NCI-H1417 treated with DMSO at 0.1 percent for 48 hours (cell line): ENCODE data around the gene USP27X.

ENCODE experiments used
- DNase-seq: peaks from one replicate; lab custom pipeline; 2025; lab: John Stamatoyannopoulos, UW

USP27X gene

GRCh38 chrX:49884290-49884862 is 5.1 kb downstream of the USP27X start:
- peak; percentile 19 for DNase-seq

- no peak for DNase-seq
These were observed 13.3 kb downstream of the USP27X start for GRCh38 chrX:49892542-49892941.

- no peak for DNase-seq
These were observed 17.7 kb downstream of the USP27X start for GRCh38 chrX:49896951-49897350.

- no peak for DNase-seq
These were observed 21.8 kb downstream of the USP27X start for GRCh38 chrX:49901048-49901447.

DNA sequence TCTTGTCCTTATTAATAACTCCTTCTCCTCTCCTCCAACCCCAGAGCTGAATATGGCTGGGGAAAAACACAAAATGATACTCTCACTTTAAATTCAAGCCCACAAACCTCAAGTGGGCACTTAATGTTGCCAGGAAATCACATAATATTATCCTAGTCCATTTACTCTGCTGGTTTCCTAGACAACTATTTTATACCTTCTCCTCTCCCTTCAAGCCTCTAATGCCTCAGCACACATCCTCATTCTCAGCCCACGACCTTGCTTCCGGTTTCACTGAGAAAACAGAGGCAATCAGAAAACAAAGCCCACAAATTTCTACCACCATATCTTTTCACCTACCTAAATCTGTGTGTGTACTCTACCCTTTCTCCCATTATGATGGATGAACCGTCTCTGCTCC is 31.1 kb downstream of the USP27X start:
- peak; percentile 72 for DNase-seq

- no peak for DNase-seq
These were observed 32.8 kb downstream of the USP27X start for GRCh38 chrX:49912086-49912485.

DNA sequence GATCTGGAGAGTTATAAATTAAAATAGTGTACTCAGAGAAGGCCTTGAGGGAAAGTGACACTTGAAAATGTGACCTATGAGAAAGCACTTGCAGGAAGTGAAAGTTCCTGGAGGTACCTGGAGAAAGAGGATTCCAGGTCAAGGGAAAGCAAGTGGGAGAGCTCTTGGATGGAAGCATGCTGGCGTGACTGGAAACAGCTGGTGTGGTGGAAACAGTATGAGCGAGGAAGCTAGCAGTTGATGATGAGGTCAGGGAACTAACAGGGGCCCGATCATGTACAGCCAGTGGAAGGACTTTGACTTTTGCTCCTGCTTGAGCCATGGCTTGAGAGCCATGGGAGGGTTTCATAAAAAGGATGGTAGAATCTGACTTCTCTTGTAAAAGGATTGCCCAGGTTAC is 33.6 kb downstream of the USP27X start:
- no peak for DNase-seq

DNA sequence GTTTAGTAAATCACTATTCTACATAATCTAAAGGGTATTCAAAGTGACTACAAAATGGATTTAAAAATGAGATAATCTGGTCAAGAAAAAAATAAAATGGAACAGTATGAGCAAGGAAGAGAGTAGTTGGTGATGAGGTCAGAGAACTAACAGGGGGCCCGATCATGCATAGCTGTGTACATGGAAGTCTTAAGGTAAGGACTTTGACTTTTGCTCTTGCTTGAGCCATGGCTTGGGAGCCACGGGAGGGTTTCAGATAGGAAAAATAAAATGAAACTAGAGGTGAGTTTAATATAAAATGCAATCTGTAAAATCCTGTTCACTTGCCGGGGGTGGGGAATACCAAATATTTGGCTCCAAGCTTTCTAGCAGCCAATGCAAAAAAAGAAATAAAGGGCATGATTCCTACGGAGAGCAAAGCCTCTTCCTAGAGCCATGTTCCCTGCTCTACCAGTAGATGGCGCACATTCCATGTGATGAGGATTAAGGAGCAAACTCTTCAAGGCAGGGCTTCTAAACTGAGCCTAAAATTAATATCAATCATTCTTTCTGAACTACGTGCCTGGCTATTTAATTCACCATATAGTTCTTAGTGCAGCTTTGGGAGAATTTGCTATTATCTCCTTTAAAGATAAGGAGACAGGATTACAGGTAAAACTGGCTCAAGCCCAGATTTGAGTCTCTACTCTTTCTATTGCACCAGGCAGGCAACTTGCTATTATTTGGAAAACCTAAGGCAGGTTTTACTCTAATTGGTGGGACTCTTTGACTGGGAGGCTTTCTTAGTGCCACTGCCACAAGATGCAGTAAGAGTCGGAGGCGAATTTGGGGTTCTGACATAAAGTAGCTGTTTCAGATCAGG is 36.3 kb downstream of the USP27X start:
- no peak for DNase-seq

- no peak for DNase-seq
These were observed 40.3 kb downstream of the USP27X start for GRCh38 chrX:49919617-49920016.

DNA sequence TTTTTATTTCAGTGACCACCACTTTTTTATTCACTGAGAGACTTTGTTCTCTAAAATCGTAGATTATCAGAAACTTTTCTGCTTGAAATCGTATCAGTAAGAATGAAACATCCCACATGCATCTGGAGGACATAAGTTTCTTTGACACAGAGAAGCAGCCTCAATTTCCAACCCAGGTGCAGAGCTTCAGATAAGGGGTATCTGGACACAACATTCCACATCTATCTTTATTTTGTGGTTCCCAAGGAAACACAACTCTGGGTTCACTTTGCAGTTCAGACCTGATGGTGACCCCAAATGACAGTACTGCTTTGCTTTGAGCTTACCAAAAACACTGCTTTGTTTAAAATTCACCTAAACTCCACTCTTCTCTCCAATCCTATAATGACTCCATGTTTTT is 41.8 kb downstream of the USP27X start:
- DNase-seq: no peak

DNA sequence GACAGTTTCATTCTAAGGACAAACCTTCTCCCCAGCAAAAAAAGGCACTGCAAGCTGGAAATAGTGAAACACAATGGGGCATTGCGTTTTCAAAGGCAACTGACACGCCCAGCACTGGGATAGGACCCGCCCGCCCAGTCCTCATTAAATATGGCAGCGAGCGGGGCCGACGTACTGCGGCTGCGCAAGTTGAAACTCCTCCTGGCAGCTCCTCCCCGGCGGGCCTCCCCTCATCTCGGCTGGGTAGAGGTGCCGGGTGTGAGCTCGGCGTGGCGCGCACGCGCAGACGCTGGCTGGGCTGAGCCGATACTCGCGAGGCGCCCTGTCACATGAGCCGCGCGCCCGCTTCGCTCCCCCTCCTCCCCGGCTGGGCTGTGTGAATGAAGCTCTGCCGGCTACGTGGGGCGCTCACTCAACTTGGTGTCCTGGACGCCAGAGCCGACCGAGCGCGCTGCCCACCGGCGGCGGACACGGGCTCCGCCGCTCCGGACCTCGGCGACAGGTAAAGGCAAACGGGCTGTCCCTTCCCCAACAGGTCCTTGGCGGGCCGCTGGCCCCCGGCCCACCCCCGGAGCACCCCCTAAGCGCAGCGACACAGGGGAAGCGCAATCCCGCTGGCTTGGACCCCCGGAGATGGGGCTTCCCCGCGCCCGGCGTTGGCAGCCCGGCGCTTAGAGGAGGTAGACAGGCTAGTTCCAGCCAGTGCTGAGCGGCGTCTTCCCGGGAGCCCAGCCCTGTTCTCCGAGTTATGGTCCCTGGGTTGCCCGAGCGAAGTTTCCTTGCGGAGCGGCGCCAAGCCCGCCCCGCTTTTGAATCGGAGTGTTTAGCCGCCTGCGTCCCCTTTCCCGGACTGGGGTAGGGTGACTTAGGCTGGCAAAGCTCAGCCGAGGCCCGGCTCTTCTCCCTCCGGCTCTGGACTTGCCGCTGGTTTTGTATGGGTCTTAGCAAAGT is 43.3 kb downstream of the USP27X start, which contains the start of gene CLCN5:
CLCN5 (plus strand) TSS at position 306 of the 951 bp plus-strand sequence. CDS start 2,703 bp downstream, outside the sequence.
- peak; percentile 63 for DNase-seq

GRCh38 chrX:49925176-49925575 is 45.9 kb downstream of the USP27X start:
- DNase-seq: no peak

GRCh38 chrX:49930039-49930438 is 50.8 kb downstream of the USP27X start:
- DNase-seq: no peak
